ENCODE results near the gene AK5.

GRCh38 chr1:77532641-77533040, 250.8 kb downstream of the AK5 start:
- TF ChIP-seq CTCF (conservative IDR thresholded peaks at IDR 0.05; ENCODE audit: low read depth, low read length) (no peak), EZH2phosphoT487 (IDR thresholded peaks at IDR 0.05; ENCODE audit: borderline replicate concordance, low read length) (no peak)
